Measurements from ENCODE around the gene ARHGEF16. TPM values are rescaled to one million over a fixed set of nuclear protein-coding genes. Genes with fewer than 3 reads are reported as not detected.

The ARHGEF16 gene
- total RNA-seq, 1 donor from 2014 or later = 1.5 TPM

DNA sequence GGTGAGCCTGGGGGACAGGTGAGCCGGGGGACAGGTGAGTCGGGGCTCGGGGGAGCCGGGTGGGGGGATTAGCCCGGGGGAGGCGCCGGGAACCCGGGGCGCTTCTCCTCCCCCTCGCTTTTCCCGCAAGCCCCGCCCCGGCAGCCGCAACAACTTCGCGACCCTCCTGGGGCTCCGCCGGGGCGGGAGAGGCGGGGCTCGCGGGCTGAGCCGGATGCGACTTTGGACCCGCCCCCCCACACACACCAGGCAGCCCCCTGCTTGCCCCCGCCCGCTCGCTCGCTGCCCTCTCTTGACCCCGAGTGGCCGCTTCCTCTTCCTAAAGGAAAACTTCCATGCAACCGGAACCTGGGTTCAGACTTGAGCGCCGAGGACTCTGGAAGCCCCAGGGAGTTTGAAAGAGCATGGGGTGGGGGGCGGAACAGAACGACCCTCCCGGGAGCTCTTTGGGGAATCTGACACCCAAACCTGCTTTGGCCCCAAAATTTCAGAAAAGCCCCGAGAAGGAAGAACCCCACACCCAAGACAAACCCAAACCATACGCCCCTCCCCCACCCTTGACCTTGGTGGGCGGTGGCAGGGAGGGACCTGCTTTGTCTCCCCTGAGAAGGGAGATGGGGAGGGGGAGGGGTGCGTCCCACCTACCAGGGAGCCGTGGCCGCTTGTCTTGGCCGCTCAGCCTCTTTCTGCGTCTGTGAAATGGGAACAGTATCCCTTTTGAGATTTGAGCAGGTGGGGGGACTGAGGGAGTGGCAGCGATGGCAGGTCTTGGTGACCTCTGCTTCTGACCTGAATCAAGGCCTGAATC, 550 bp downstream of the ARHGEF16 start:
- DNase-seq (ENCODE audit: extremely low read depth, low read depth, low spot score) = no peak

DNA sequence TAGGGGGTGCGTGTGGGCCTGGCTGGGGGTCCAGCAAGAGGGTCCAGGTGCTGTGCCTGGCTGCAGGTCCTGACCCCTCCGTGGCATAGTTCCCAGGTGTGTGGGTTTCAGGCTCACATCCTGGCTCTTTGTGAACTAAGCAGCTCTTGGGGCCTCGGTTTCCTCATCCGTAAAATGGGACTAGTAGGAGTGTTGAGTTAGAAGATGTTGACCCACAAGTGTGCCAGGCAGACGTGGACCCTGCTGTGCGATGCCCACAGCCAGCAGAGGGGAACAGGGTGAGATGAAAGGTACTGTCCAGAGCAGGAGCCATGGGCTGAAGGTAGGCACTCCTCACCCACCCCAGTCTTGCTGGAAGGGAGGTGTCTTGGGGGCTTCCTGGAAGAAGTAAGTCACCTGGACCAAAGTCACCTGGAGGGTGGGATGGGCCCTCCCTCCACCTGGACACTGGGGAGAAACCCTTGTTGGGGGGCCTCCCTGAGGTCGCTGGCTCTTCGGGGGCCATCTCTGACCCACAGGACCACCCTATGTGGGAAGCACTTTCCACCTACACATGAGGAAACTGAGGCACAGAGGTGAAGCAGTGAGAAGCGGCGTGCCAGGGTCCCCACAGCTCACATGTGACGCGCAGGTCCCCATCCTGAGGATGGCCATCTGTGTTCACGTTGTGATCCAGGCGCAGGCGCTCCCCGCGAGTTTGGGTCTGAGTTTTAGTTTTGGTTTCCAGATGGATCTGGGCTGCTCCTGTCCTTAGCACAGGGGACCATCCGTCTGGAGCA, 1.4 kb downstream of the ARHGEF16 start:
- no peak for DNase-seq (ENCODE audit: extremely low read depth, low read depth, low spot score)

DNA sequence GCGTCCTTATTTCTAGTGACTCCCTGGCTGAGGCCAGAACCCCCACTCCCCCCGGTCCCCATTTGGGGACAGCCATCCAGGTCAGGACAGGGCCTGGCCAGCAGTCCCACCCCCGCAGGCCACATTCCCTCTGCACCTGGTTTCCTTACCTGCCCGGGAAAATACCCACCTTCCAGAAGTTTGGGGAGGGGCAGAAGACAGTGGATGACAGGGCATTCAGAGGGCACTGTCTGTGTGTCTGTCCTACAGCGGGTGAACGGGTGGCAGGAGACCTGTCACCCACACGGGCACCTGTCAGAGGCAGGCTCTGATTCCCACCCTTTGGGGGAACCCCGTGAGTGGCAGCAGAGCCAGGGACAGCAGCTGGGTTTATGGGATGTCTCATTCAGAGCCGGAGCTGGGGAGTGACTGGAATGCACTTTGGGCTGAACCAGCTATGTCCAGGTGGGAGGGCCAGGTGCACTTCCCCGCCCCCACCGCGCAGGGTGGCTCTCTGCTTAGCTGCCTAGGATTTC, 2.0 kb downstream of the ARHGEF16 start:
- no peak for DNase-seq (ENCODE audit: extremely low read depth, low read depth, low spot score)

DNA sequence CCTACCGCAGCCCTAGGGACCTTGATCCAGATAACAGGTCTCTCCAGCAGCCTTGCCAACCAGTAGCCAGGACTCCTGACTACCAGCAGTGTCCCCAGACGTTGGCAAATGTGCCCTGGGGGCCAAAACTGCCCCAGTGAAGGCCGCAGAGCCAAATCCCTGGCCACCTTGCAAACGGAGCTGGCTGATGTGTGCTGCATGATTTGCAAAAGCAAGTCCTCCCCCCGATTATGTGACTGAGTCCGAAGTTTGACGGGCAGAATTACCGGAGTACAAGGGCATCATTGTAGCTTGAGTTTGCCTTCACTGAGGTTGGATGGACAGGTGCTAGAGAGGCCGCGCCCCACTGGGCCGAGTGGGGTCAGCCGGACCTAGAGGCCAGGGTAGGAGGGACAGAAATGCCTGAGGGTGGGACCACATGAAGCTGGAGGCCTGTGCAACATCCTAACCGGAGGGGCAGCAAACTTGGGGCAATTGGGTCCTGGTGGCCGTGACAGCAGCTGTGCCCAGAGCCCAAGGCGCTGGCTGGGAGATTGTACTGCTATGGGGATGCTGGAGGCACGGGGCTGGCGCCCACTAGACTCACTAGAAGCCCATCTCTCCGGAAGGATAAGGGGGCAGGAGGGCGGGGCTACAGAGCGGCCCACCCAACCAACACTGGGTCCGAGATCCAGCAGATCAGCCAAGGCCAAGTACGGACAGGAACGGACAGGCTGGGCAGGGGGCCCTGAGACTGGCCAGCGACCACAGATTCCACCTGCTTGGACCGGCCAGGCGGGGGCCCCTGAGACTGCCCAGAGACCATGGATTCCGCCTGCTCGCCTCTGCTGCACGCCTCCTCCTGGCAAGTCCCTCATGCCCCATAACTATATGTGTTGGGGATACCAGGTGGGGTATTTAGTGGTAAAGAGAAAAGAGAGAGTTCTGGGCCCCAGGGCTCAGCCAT, 2.8 kb downstream of the ARHGEF16 start:
- DNase-seq (ENCODE audit: extremely low read depth, low read depth, low spot score) = no peak

DNA sequence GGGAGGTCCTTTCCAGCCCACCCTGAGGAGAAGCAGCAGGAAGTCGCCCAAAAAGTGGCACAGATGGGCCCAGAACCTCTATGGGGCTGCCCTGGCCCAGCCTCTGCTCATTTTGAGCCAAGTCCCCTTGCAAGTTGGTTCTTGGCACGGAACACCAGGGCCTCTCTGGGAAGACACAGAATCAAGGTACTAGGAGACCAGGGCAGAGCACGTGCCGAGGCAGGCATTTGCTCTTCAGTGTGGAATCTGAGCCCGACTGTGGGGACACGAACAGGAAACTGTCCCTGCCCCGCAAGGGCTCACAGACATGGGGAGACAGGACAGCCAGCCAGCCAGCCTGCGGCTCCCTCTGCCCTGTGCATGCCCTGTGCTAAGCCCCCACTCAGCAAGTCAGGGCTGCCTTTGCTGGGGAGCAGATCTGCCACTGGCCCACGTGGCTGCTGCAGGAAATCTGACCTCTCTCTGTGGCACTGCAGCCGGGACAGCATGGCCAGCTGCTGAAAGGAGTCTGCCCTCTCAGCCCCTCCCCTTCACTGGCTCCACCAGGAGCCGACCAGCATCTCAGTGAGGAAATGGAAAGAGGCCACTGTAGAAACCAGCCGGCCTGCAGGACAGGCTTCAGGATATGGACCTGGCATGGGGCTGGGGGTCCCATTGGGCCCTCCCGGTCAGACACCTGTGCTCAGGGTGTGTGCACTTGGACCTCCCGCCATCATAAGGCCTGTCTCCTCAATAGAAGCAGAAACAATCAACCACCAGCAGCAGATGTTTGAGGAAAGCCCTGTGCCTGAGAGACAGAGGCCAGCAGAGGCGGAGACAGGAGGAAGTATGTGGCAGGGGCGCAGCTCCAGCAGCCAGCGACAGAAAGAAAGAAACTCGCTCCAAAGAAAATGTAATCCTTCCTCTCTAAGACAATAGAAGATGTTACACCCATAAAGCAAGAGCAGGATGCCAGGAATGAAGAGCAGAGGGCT, 3.7 kb downstream of the ARHGEF16 start:
- no peak for DNase-seq (ENCODE audit: extremely low read depth, low read depth, low spot score)

DNA sequence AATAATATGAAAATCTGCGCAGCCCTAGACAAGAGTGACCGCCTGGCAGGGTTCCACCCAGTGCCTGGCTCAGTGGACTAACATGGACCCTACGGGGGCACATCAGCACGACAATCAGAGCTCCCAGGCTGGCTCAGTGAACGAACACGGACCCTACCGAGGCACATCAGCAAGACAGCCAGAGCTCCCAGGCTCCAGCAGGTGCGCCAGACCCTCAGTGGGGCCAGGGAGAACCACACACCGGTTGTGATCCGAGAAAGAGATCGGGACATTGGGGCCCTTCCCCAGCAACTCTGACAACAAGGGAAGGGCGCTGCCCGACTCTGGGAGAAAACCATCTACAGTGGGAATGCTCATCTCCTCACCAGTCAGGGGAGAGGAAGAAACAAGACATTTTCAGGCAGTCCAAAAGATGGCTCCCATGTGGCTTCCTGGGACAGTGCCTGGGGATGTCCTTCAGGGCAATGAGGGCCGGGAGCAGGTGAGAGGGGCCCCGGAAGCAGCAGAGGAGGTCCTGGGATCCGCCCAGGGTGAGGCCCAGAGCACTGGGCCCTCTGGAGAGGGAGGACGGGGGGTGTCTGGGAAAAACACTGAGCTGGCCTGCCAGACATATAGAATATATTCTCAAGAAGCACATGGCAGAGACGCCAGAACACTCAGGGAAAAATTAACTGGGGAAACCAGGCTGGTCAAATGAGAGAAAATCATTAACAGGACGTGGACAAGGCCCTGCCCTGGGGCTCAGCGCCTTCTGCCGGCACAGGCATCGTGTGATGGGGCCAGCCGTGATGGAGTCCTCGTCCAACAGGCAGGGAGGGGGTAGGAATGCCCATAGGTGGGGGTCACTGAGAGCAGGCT, 4.8 kb downstream of the ARHGEF16 start:
- DNase-seq (ENCODE audit: extremely low read depth, low read depth, low spot score) = no peak

DNA sequence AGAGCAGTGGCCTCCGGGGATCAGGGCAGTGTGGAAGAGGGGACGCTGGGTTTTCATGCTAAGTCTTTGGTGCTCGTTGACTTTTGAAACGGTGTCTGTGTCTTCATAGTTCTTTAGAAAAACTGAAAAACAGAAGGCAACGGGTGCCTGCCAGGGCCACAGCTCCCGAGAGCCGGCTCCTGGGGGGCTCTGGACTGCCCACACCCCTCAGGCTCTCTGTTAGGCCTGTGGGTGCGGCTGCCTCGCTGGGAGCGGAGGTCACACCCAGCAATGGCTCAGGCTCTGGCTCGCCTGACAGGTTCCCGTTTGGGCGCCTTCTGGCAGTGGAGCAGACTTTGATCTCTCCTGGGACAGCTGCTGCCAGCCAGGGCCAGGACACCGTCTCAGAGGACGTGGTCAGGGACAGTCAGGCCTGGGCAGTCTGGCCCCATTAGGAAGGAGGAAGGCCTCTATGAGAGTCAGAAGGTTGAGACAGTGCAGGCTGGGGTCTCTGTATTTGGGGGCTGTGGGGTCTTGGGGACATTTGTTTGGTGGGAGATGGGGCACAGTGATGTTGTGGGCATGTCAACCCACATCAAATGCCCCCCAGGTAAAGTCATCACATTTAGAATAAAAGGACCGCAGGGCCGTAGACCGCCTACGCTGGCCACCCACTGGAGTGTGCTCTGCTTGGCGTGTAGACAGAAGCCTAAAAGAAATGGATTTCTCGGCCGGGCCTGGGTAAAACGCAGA, 5.6 kb downstream of the ARHGEF16 start:
- no peak for DNase-seq (ENCODE audit: extremely low read depth, low read depth, low spot score)

DNA sequence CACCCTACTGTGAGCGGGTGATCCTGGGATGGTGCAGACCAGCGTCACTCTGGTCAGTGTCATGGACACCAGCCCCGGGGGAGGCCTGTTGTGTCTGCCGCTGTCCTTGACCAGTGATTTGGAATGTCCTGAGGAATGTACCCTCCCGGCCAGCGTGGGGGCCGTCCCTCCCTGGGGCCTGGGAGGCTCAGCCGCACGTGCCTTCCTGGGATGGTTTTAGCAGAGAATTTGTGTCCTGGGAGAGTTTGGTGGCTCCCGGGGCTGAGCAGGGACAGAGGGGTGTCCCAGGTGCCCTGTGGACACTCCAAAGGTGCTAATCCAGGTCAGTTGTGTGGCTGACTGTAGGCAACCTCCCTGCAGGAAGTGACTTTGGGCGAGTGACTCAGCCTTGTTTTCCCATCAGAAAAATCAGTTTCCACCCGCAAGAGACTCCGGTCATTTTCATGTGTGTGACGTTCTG, 6.2 kb downstream of the ARHGEF16 start:
- no peak for DNase-seq (ENCODE audit: extremely low read depth, low read depth, low spot score)

DNA sequence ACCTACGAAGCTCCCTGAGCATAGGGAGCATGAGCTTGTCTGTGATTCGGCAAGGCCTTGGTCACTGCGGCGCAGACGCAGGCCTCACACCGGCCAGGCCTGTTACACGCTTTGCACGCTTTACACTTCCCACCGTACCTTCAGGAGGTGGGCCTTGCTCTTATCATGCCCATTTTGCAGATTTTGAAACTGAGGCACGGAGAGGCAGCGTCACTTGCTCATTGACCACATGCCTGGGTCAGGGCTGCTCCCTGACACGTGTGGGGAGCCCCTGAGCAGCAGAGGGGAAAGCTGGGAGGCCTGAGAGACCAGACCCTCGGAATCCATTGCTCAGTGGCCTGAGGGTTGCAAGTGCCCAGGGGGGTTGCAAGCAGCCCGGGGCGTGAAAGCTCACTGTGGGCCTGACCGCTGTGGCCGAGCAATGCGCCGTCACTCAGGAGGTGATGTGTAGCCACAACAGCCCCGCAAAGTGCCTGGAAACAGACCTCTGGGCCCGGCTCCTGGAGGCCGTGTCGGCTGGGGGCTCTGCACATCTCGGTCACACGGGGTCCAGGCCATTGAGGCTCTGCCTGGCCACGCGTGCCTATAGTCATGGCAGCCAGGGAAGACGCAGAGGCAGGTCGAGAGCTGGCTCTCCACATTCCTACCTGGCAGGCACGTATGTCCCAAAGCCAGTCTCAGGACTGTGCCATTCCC, 6.9 kb downstream of the ARHGEF16 start:
- DNase-seq (ENCODE audit: extremely low read depth, low read depth, low spot score) = no peak

DNA sequence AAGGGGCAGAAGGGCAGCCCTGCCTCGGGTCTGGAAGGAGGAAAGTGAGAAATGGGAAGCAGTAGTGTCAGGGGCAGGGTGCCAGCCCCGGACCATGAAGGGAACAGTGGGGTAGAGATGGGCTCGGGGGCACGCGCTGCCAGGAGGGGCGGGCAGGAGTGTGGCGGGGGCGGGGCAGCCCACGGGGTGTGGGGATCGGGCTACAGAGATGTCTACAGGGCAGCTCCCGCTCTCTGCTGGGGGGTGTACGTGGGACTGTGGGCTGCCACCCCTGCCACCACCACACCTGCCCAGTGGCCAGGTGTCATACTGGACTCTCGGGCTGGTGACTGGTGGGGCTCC, 7.4 kb downstream of the ARHGEF16 start:
- no peak for DNase-seq (ENCODE audit: extremely low read depth, low read depth, low spot score)

DNA sequence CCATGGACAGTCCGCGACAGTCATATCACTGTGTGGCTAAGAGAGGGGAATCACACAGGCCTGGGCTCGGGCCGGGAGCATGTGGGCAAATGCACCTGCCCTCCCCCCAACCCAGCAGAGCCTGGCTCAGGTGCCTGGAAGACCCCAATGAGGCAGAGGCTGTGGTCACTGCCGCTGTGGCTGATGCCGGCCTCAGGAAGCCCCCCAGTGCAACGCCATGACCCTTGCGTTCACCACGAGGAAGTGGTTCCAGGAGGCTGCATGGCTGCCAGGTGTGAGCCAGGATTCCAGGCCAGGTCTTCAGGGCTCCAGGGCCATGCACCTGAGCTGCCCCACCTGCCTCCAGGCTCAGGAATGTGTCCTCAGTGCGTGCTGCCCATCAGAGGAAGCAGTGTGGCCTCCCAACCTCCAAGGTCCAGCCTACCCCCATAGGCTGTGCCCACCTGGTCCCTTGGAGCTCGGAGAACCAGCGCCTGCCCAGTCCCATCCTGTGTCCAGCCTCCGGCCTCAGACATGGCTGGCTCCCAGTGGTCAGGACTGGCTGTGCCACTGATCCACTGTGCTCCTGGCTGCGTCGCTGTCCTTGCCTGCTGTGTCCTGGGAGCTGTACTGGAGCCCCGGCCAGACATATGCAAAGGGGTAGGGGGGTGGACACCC, 8.0 kb downstream of the ARHGEF16 start:
- no peak for DNase-seq (ENCODE audit: extremely low read depth, low read depth, low spot score)

DNA sequence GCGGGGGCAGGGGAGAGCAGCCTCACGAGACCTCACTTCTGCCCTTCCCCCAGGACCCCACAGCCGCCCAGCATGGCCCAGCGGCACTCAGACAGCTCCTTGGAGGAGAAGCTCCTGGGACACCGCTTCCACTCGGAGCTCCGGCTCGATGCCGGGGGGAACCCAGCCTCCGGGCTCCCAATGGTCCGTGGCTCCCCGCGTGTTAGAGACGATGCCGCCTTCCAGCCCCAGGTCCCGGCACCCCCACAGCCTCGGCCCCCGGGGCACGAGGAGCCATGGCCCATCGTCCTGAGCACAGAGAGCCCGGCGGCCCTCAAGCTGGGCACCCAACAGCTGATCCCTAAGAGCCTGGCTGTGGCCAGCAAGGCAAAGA, 8.5 kb downstream of the ARHGEF16 start:
- no peak for DNase-seq (ENCODE audit: extremely low read depth, low read depth, low spot score)

DNA sequence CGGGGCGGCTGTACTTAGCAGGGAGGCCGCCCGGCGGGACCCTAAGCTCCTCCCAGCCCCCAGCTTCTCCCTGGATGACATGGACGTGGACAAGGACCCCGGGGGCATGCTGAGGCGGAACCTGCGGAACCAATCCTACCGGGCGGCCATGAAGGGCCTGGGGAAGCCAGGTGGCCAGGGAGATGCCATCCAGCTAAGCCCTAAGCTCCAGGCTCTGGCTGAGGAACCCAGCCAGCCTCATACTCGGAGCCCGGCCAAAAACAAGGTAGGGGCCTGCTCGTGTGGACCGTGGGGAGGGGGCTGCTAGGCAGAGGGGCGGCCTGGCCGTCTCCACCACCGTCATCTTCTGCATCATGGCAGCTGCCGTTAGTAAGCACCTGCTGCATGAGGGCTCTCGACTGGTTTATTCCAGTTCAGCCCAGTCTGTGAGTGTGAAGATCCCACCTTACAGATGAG, 9.0 kb downstream of the ARHGEF16 start:
- no peak for DNase-seq (ENCODE audit: extremely low read depth, low read depth, low spot score)

DNA sequence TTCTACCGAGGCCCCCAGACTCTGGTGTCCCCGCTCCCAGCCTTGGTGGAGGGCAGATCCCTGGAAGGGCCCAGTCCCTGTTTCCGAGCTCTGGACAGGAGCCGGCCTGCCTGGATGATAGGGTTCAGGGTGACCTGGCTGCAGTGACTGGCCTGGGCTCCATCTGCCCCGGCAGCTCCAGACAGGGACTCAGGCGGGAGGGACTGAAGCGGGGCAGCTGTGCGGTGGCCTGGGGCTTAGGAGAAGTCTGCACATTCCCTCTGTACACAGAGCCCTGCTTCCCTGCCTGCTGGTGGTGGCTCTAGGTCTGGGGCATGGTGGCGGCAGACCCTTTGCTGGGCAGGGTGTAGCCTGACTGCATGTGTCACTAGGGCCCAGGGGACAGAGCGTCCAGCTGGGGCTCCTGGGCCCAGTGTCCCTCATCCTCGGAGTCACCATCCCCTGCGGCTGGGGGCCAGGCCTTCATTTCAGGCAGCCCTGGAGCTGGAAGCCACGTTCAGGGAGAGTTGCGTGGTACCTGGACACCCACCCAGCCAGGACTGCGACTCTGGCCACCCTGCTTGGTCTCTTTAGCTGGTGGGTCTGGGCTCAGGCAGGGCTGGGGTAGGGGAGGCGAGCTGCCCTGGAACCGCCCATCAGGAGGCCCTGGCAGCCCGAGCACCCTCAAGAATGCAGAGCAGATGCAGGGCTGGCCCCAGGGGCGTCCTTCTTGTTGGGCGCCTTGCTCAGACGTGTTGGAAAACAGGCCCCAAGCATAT, 9.6 kb downstream of the ARHGEF16 start:
- no peak for DNase-seq (ENCODE audit: extremely low read depth, low read depth, low spot score)

DNA sequence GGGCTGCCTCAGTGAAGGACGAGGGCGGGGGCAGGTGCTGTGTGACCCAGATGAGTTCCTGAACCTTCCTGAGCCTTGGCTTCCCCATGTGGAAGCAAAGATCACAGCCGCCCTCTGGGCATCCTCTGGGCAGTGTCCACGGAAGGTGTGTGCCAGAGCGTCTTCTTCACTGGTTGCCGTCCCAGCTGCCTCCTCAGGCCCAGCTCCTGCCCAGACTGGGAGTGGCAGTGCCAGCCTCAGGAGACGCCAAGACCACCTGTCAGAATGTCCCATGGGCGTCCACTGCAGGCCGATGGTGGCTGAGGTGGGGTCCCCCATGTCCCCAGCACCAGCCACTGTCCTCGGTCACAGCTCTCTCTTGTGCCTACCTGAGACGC, 10.2 kb downstream of the ARHGEF16 start:
- DNase-seq (ENCODE audit: extremely low read depth, low read depth, low spot score) = no peak

Measured in glomerular endothelial cell (primary cell).